MM.1S (cell line): ENCODE measurements around the gene LSM10.

Experiments
- DNase-seq: peaks from one replicate; pipeline ENCODE4 v3.0.0-alpha.2; 2015
- H2AFZ ChIP-seq: fragments of 300-600 bp; sonication (generic); 2 replicates; pipeline ENCODE4 v1.6.0; 2016; ENCODE audit warnings: antibody characterized with exemption, low read length
- H3F3A ChIP-seq: fragments of 300-600 bp; sonication (generic); 2 replicates; pipeline ENCODE4 v1.6.1; 2016; ENCODE audit warnings: mild to moderate bottlenecking, antibody characterized with exemption, low read length, moderate library complexity, mixed read lengths; ENCODE audit not compliant: insufficient read depth
- H3K27ac ChIP-seq: fragments of 300-600 bp; sonication (generic); 2 replicates; pipeline ENCODE4 v1.5.1; 2016; ENCODE audit warnings: mild to moderate bottlenecking, low read length
- H3K27me3 ChIP-seq: fragments of 300-600 bp; sonication (generic); replicated peaks from 2 replicates; pipeline ENCODE4 v1.6.0; 2016; ENCODE audit warnings: low read length; ENCODE audit not compliant: insufficient read depth
- H3K36me3 ChIP-seq: fragments of 300-600 bp; sonication (generic); replicated peaks from 2 replicates; pipeline ENCODE4 v1.6.1; 2016; ENCODE audit warnings: mild to moderate bottlenecking, low read length, mixed read lengths; ENCODE audit not compliant: insufficient read depth
- H3K4me1 ChIP-seq: fragments of 300-600 bp; sonication (generic); 2 replicates; pipeline ENCODE4 v1.6.1; 2016; ENCODE audit warnings: low read length, mixed read lengths
- H3K4me2 ChIP-seq: fragments of 300-600 bp; sonication (generic); 2 replicates; pipeline ENCODE4 v1.6.0; 2016; ENCODE audit warnings: low read depth, low read length
- H3K4me3 ChIP-seq: fragments of 300-600 bp; sonication (generic); 2 replicates; pipeline ENCODE4 v1.5.1; 2016; ENCODE audit warnings: low read length, mixed read lengths
- H3K79me2 ChIP-seq: fragments of 300-600 bp; sonication (generic); 2 replicates; pipeline ENCODE4 v1.6.1; 2016; ENCODE audit warnings: mixed run types, low read length, mixed read lengths
- H3K9ac ChIP-seq: fragments of 300-600 bp; sonication (generic); 2 replicates; pipeline ENCODE4 v1.6.1; 2016; ENCODE audit warnings: low read length, mixed read lengths
- H3K9me2 ChIP-seq: fragments of 300-600 bp; sonication (generic); replicated peaks from 2 replicates; pipeline ENCODE4 v1.6.1; 2016; ENCODE audit warnings: mild to moderate bottlenecking, low read length, mixed read lengths; ENCODE audit not compliant: insufficient read depth
- H3K9me3 ChIP-seq: fragments of 300-600 bp; sonication (generic); replicated peaks from 2 replicates; pipeline ENCODE4 v1.6.1; 2016; ENCODE audit warnings: mild to moderate bottlenecking, low read length, mixed read lengths; ENCODE audit not compliant: insufficient read depth
- H4K20me1 ChIP-seq: fragments of 300-600 bp; sonication (generic); 2 replicates; pipeline ENCODE4 v1.6.1; 2016; ENCODE audit warnings: mild to moderate bottlenecking, low read length, moderate library complexity, mixed read lengths; ENCODE audit not compliant: insufficient read depth
- EZH2 ChIP-seq: fragments of 300-600 bp; sonication (generic); optimal IDR thresholded peaks from 2 replicates; pipeline ENCODE3; 2017; ENCODE audit warnings: low read depth, mild to moderate bottlenecking, antibody characterized with exemption, low read length, mixed read lengths
- EZH2phosphoT487 ChIP-seq: fragments of 300-600 bp; sonication (generic); IDR thresholded peaks from 2 replicates; pipeline ENCODE4 v1.6.1; 2018; ENCODE audit warnings: antibody characterized with exemption, low read length
- TF ChIP-seq, protein P1 (sequence below): fragments of 300-600 bp; sonication (generic); IDR thresholded peaks from 2 replicates; pipeline ENCODE4 v1.5.1; 2016; ENCODE audit warnings: antibody characterized with exemption, low read length, mixed read lengths

Gene LSM10

DNA sequence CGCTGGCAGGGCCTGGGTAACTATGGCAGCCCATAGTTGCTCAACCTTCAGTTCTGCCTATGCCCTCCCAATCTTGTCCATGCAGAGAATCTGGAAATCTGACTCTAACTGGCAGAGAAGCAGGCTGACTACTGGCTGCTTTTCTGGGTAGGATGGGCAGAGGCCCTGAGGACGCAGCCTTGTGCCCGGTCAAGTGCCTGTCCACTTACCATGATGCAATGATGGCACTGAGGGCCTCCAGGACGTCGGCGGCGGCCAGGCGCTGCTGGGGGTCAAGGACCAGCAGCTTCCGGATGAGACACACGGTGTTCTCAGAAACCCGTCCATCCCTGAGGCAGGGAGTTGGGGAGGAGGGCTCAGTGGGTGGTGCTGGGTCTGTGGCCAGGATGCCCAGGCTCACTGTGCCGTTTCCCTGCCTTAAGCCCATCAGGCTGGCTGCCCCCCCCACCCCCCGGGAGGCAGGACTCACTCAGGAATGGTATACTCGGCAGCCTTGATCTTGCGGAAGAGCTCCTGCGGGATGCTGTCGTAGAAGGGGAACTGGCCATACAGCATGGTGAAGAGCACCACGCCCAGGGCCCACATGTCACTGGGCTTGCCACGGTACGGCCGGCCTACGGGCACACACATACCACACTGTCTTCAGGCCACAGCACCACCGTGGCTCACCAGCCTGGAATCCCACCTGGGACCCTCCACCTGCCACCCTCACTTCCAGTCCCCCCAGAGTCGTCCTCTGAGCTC lies 53.9 kb downstream of the LSM10 start:
- no peak overlapping the region for H3K27ac ChIP-seq

More for the DNA sequence above, 53.9 kb downstream of the LSM10 start:
- no peak overlapping the region for H3K9ac ChIP-seq
- H3K79me2 ChIP-seq = no peaks in the 10 kb centered on the region
- H3K27me3 ChIP-seq = no peaks in the 10 kb centered on the region
- no peaks in the 10 kb centered on the region for H3K9me2 ChIP-seq
- H2AFZ ChIP-seq = no peak overlapping the region
- no peaks in the 10 kb centered on the region for H4K20me1 ChIP-seq
- no peaks in the 10 kb centered on the region for H3F3A ChIP-seq
- no peaks in the 10 kb centered on the region for H3K4me1 ChIP-seq
- no peak overlapping the region for H3K4me2 ChIP-seq
- no peaks in the 10 kb centered on the region; the same call in 1 of the 2 replicates for H3K36me3 ChIP-seq
- H3K4me3 ChIP-seq = no peak overlapping the region
- no peak for TF ChIP-seq EZH2
- TF ChIP-seq, protein P1, sequence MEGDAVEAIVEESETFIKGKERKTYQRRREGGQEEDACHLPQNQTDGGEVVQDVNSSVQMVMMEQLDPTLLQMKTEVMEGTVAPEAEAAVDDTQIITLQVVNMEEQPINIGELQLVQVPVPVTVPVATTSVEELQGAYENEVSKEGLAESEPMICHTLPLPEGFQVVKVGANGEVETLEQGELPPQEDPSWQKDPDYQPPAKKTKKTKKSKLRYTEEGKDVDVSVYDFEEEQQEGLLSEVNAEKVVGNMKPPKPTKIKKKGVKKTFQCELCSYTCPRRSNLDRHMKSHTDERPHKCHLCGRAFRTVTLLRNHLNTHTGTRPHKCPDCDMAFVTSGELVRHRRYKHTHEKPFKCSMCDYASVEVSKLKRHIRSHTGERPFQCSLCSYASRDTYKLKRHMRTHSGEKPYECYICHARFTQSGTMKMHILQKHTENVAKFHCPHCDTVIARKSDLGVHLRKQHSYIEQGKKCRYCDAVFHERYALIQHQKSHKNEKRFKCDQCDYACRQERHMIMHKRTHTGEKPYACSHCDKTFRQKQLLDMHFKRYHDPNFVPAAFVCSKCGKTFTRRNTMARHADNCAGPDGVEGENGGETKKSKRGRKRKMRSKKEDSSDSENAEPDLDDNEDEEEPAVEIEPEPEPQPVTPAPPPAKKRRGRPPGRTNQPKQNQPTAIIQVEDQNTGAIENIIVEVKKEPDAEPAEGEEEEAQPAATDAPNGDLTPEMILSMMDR = no peak
- TF ChIP-seq EZH2phosphoT487 = no peak
- DNase-seq = no peak
- H3K9me3 ChIP-seq = no peaks in the 10 kb centered on the region
